ENCODE data around the gene ZDHHC5.
A peak's percentile ranks its signal among the peaks of the same experiment; 100 is the strongest.
"Not testable (repeated sequence)": the region's sequence is repeated elsewhere in the genome, so short reads cannot be mapped to it uniquely, and the experiment has no call there.

Gene ZDHHC5

GRCh38 chr11:57667117-57667735 is 688 bp upstream of the ZDHHC5 start:
- DNase-seq (ENCODE audit: low read depth, low spot score), result peak; percentile 95

GRCh38 chr11:57668434-57668782 is 494 bp downstream of the ZDHHC5 start:
- DNase-seq (ENCODE audit: low read depth, low spot score), result no peak

GRCh38 chr11:57674251-57674650 is 6.3 kb downstream of the ZDHHC5 start:
- no peak for DNase-seq (ENCODE audit: low read depth, low spot score)

- no peak for DNase-seq (ENCODE audit: low read depth, low spot score)
Measured at GRCh38 chr11:57675176-57675941, 7.4 kb downstream of the ZDHHC5 start.

- no peak for DNase-seq (ENCODE audit: low read depth, low spot score)
Measured at GRCh38 chr11:57679396-57679795, 11.5 kb downstream of the ZDHHC5 start.

GRCh38 chr11:57680552-57680874 is 12.6 kb downstream of the ZDHHC5 start:
- DNase-seq (ENCODE audit: low read depth, low spot score), result no peak

- no peak for DNase-seq (ENCODE audit: low read depth, low spot score)
Measured at GRCh38 chr11:57681168-57681567, 13.3 kb downstream of the ZDHHC5 start.

GRCh38 chr11:57690474-57690873 is 22.6 kb downstream of the ZDHHC5 start:
- not testable (repeated sequence) for DNase-seq (ENCODE audit: low read depth, low spot score)

GRCh38 chr11:57698843-57699365 is 31.0 kb downstream of the ZDHHC5 start:
- DNase-seq (ENCODE audit: low read depth, low spot score), result no peak

GRCh38 chr11:57699813-57700212 is 31.9 kb downstream of the ZDHHC5 start:
- no peak for DNase-seq (ENCODE audit: low read depth, low spot score)

GRCh38 chr11:57700425-57700824 is 32.5 kb downstream of the ZDHHC5 start:
- DNase-seq (ENCODE audit: low read depth, low spot score), result no peak

- DNase-seq (ENCODE audit: low read depth, low spot score), result no peak
Measured at GRCh38 chr11:57703341-57703740, 35.4 kb downstream of the ZDHHC5 start.

GRCh38 chr11:57704932-57705331 is 37.0 kb downstream of the ZDHHC5 start:
- no peak for DNase-seq (ENCODE audit: low read depth, low spot score)

- DNase-seq (ENCODE audit: low read depth, low spot score), result not testable (repeated sequence)
Measured at GRCh38 chr11:57705432-57705831, 37.5 kb downstream of the ZDHHC5 start.

- DNase-seq (ENCODE audit: low read depth, low spot score), result no peak
Measured at GRCh38 chr11:57709802-57710367, 42.0 kb downstream of the ZDHHC5 start.

GRCh38 chr11:57711414-57712255 is 43.7 kb downstream of the ZDHHC5 start, which contains the start of gene MED19:
MED19 (minus strand) TSS chr11:57712215; CDS start chr11:57712179, 36 bp downstream.
- peak; percentile 18 for DNase-seq (ENCODE audit: low read depth, low spot score)

GRCh38 chr11:57712256-57713150 is 44.6 kb downstream of the ZDHHC5 start, which contains the start of gene TMX2:
TMX2 (plus strand) TSS chr11:57712593; CDS start chr11:57712619, 26 bp downstream.
- DNase-seq (ENCODE audit: low read depth, low spot score), result peak; percentile 95

GRCh38 chr11:57713835-57714234 is 45.9 kb downstream of the ZDHHC5 start:
- DNase-seq (ENCODE audit: low read depth, low spot score), result no peak

- not testable (repeated sequence) for DNase-seq (ENCODE audit: low read depth, low spot score)
Measured at GRCh38 chr11:57716726-57717125, 48.8 kb downstream of the ZDHHC5 start.

- no peak for DNase-seq (ENCODE audit: low read depth, low spot score)
Measured at GRCh38 chr11:57727185-57727584, 59.3 kb downstream of the ZDHHC5 start.

GRCh38 chr11:57728829-57729228 is 60.9 kb downstream of the ZDHHC5 start:
- DNase-seq (ENCODE audit: low read depth, low spot score), result no peak
